Aorta (tissue), 5 donors: ENCODE results near the gene S100A10. TPM values are rescaled to one million over a fixed set of nuclear protein-coding genes. Genes with fewer than 3 reads are reported as not detected.

Experiments used
- ATAC-seq: fragments of 200-7000 bp; cut with Tn5 transposase; one replicate; pipeline ENCODE4 v1.9.1; 2022; ENCODE audit warnings: moderate library complexity; ENCODE audit not compliant: low FRiP score
- DNase-seq, 2 donors: peaks; one replicate each; pipeline ENCODE4 v3.0.0-alpha.2; 2020
- H3K27ac ChIP-seq, 2 donors: one replicate each; pipeline ENCODE4 v1.5.1; 2013; ENCODE audit warnings: low read length in 2 of 2, mild to moderate bottlenecking in 2 of 2, moderate library complexity in 2 of 2, control low read depth in 1 of 2, inconsistent platforms in 1 of 2, low read depth in 1 of 2
- H3K27me3 ChIP-seq, 2 donors: one replicate each; pipeline ENCODE4 v1.6.1; 2013; ENCODE audit warnings: control low read depth in 1 of 2, low read length in 1 of 2, mild to moderate bottlenecking in 1 of 2, moderate library complexity in 1 of 2; ENCODE audit not compliant: insufficient read depth in 2 of 2, control insufficient read depth in 1 of 2
- H3K36me3 ChIP-seq, 2 donors: one replicate each; pipeline ENCODE4 v1.6.1; 2013; ENCODE audit warnings: control low read depth in 1 of 2, low read length in 1 of 2, mild to moderate bottlenecking in 1 of 2; ENCODE audit not compliant: insufficient read depth in 2 of 2, control insufficient read depth in 1 of 2
- H3K4me1 ChIP-seq, 2 donors: one replicate each; pipeline ENCODE4 v1.6.1; 2013; ENCODE audit warnings: low read length in 2 of 2, control low read depth in 1 of 2, mild to moderate bottlenecking in 1 of 2, moderate library complexity in 1 of 2; ENCODE audit not compliant: insufficient read depth in 2 of 2, control insufficient read depth in 1 of 2
- H3K4me3 ChIP-seq, 2 donors: one replicate each; pipeline ENCODE4 v1.5.1; 2013; ENCODE audit warnings: low read length in 2 of 2, control low read depth in 1 of 2, mild to moderate bottlenecking in 1 of 2
- H3K9me3 ChIP-seq: one replicate; pipeline ENCODE4 v1.6.1; 2013; ENCODE audit warnings: mild to moderate bottlenecking, low read length; ENCODE audit not compliant: control insufficient read depth
- WGBS, 2 donors: extraction: QIAGEN DNeasy Blood & Tissue Kit; methylation state at CpG; one replicate each; pipeline ENCODE4 v1.1.7; 2013; 5-methylcytosine and 5-hydroxymethylcytosine counted together
- intact Hi-C, 2 donors: fragments of 100-400 bp; cut with DNase I; formaldehyde crosslinking; loops; one replicate each; pipeline versions ENCODE4 v1.14.2 to v1.15.0; 2022
- polyA plus RNA-seq, 2 donors: library from polyadenylated mRNA; stranded (reverse); fragments of 200-250 nt; gene quantifications; one replicate each; pipeline ENCODE4 v1.2.3, GENCODE V29; 2013
- total RNA-seq, 2 donors: library from RNA; stranded (reverse); fragmentation: NEBNext Ultra II Directional; extraction: Animal tissue kit (Norgen Biotek cat#: 25700); gene quantifications; one replicate each; pipeline ENCODE4 v1.2.1, GENCODE V29; 2021
- donor health status: healthy with polysubstance abuse.
- donor health status: Bipolar disorder and iron deficiency.
- donor health status: DM: no; HTN: no; CAD: no.
- donor health status: DM: no; HTN: no; CAD: no.
- donor health status: DM: yes; HTN: yes; CAD: no.

S100A10 gene
- total and polyA plus RNA-seq, 4 donors: 188 to 417 (median 315) TPM

DNA sequence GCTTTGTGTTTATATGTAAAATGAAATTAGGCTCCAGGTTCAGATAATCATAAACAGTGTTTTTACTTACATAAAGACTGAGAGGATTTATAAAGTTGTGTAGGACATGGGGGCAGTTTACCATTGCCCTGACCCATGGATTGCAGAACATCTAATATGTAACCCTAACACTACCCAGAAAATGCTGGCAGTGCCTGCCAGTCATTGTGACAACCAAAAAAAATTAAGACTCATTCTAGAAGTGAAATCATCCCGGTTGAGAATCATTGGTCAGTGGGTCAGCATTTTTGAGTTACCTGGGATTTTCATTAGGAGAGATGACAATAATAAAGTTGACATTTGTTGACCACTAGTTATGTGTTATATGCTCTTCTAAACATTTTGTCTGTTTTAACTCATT, 53.1 kb downstream of the S100A10 start:
- intact Hi-C loops: no loop called here
- no peak overlapping the region for H3K27ac ChIP-seq
- no peaks in the 10 kb centered on the region for H3K9me3 ChIP-seq
- H3K36me3 ChIP-seq: no peaks in the 10 kb centered on the region
- 68 to 69% methylated on average over 1 of the region's 1 CpG for WGBS, 2 donors
- DNase-seq: no peak
- no peak overlapping the region for H3K4me3 ChIP-seq
- peaks cover 2 to 4% of the 10 kb centered on the region in 2 donors for H3K4me1 ChIP-seq
- ATAC-seq: no peak
- no peaks in the 10 kb centered on the region for H3K27me3 ChIP-seq

- no peak overlapping the region for H3K27ac ChIP-seq
- H3K4me1 ChIP-seq: peaks cover 0 to 4% of the 10 kb centered on the region in 2 donors
- DNase-seq (no peak), ATAC-seq (no peak)
- 74% methylated on average over 1 of the region's 1 CpG for WGBS, 2 donors
- intact Hi-C loops: no loop called here
- H3K27me3 ChIP-seq: no peaks in the 10 kb centered on the region
- H3K36me3 ChIP-seq: no peaks in the 10 kb centered on the region
- H3K4me3 ChIP-seq: no peak overlapping the region
- H3K9me3 ChIP-seq: no peaks in the 10 kb centered on the region
These were observed 53.9 kb downstream of the S100A10 start for GRCh38 chr1:151939779-151940178.

DNA sequence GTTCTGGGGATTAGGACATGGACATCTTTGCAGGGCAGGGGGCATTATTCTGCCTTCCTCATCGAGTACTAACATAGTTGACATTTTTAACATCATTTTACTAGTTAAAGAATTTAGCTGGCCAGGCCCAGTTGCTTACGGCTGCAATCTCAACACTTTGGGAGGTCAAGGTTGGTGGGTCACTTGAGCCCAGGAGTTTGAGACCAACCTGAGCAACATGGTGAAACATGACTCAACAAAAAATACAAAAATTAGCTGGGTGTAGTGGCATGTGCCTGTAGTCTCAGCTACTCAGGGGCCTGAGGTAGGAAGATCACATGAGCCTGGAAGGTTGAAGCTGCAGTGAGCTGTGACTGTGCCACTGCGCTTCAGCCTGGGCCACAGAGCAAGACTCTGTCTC, 54.5 kb downstream of the S100A10 start:
- 93% methylated on average over 3 of the region's 3 CpGs for WGBS, 2 donors
- Histone ChIP-seq H3K9me3 (no peaks in the 10 kb centered on the region), H3K4me1 (peaks cover 0 to 4% of the 10 kb centered on the region in 2 donors), H3K4me3 (no peak overlapping the region), H3K27me3 (no peaks in the 10 kb centered on the region), H3K27ac (no peak overlapping the region), H3K36me3 (no peaks in the 10 kb centered on the region)
- ATAC-seq (no peak), DNase-seq (no peak)
- intact Hi-C loops: no loop called here

- DNase-seq (no peak), ATAC-seq (no peak)
- no peak overlapping the region for H3K4me3 ChIP-seq
- intact Hi-C loops: no loop called here
- H3K4me1 ChIP-seq: peaks cover 0 to 4% of the 10 kb centered on the region in 2 donors
- no peak overlapping the region for H3K27ac ChIP-seq
- no peaks in the 10 kb centered on the region for H3K9me3 ChIP-seq
- no peaks in the 10 kb centered on the region for H3K36me3 ChIP-seq
- WGBS, 2 donors: 68 to 70% methylated on average over 7 of the region's 7 CpGs
- H3K27me3 ChIP-seq: no peaks in the 10 kb centered on the region
These were observed 57.0 kb downstream of the S100A10 start for GRCh38 chr1:151936653-151937052.

DNA sequence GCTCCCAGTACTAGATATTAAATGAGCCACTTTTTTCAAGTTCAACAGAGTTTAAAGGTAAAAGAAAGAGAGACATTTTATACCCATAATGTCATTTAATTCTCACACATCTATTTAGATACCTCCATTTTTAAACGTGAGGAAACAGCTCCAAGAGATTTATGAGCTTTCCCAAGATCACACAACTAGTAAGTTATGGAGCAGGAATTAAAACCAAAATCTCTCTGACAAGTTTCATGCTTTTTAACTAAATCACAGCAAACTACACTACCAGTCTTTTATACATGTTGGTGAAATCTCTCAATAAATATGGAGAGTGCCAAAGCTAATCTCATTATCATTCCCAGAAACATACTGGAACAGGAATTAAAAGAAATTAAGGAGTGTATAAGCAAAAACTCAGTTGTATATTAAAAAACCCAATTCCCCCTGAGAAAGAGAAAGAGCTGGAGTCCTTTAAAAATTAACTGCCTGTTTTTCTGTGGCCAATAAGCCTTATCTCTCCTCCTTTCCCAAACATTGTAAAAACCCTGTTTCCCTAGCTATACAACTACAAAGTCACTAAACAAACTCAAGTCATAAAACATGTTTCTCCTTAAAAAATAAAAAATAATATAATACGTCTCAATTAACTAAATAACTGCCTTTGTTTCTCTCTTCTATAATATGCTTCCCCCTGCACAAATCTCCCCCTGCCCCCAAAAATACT, 57.6 kb downstream of the S100A10 start:
- 19 to 33% methylated on average over 2 of the region's 2 CpGs for WGBS, 2 donors
- intact Hi-C loops: loop anchor here in 1 of 2 donors (2.0 kb wide), 1 partner anchor 59 kb away; no protein-coding TSS in a partner anchor

GRCh38 chr1:151935154-151935553, 58.5 kb downstream of the S100A10 start:
- 55 to 68% methylated on average over 3 of the region's 3 CpGs for WGBS, 2 donors
- intact Hi-C loops: loop anchor here in 1 of 2 donors (2.0 kb wide), 1 partner anchor 60 kb away; no protein-coding TSS in a partner anchor
- no peaks in the 10 kb centered on the region for H3K27me3 ChIP-seq
- ATAC-seq: no peak
- H3K4me3 ChIP-seq: no peak overlapping the region
- no peak for DNase-seq
- no peaks in the 10 kb centered on the region for H3K4me1 ChIP-seq
- H3K27ac ChIP-seq: no peak overlapping the region
- H3K36me3 ChIP-seq: no peaks in the 10 kb centered on the region
- no peaks in the 10 kb centered on the region for H3K9me3 ChIP-seq

More for the DNA sequence above, 57.6 kb downstream of the S100A10 start:
- no peak overlapping the region for H3K4me3 ChIP-seq
- no peak for DNase-seq
- no peak overlapping the region for H3K27ac ChIP-seq
- no peaks in the 10 kb centered on the region for H3K36me3 ChIP-seq
- H3K27me3 ChIP-seq: no peaks in the 10 kb centered on the region
- no peak for ATAC-seq
- no peaks in the 10 kb centered on the region for H3K9me3 ChIP-seq
- H3K4me1 ChIP-seq: no peaks in the 10 kb centered on the region

- Histone ChIP-seq H3K4me3 (no peak overlapping the region), H3K4me1 (no peaks in the 10 kb centered on the region), H3K9me3 (no peaks in the 10 kb centered on the region), H3K27me3 (no peaks in the 10 kb centered on the region), H3K36me3 (no peaks in the 10 kb centered on the region), H3K27ac (no peak overlapping the region)
- ATAC-seq (peak; percentile 83), DNase-seq (no peak)
- intact Hi-C loops: loop anchor here (1.0 to 2.0 kb wide), 2 partner anchors 61 to 67 kb away; no protein-coding TSS in a partner anchor
- 23 to 24% methylated on average over 3 of the region's 3 CpGs for WGBS, 2 donors
These were observed 59.6 kb downstream of the S100A10 start for GRCh38 chr1:151934048-151934493.
